ENCODE data around the gene ZNF79. TPM values are rescaled to one million over a fixed set of nuclear protein-coding genes. Genes with fewer than 3 reads are reported as not detected.
A peak's percentile ranks its signal among the peaks of the same experiment; 100 is the strongest.

ZNF79 gene
- total and polyA plus RNA-seq, 2 experiments from 2014 or later = 4.2 to 6.9 TPM

DNA sequence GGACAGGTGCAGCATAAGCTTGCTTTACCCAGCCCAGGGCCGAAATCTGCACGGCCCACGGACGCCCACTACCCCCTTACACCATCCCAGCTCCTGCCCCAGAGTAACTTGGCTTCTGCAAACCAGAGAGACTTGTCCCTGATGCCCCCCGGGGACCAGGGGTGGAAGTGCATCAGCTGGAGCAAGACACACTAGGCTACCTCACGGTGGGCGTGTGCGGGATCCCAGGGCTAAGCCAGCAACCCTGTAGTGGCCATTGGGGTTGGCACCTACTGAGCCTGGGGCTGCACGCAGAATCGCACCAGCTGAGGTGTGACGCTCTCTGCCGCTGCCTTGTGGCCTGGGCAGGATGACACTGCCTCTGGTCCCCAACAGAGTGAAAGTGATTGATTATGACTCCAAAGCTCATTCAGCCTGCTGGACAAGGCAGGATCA is 6.1 kb upstream of the ZNF79 start:
- DNase-seq = peak; percentile 51
- H3K4me3 ChIP-seq = no peak overlapping the region
- H3K4me1 ChIP-seq (ENCODE audit: insufficient read depth) = no peaks in the 10 kb centered on the region; the same call in 1 of the 2 replicates
- no peak for TF ChIP-seq EZH2phosphoT487 (IDR thresholded peaks at IDR 0.05; ENCODE audit: insufficient read depth, low read depth)
- TF ChIP-seq EZH2 (IDR thresholded peaks at IDR 0.05; ENCODE audit: insufficient read depth, poor library complexity, severe bottlenecking) = no peak
- no peaks in the 10 kb centered on the region for H3K9me3 ChIP-seq (ENCODE audit: low read depth)
- no peaks in the 10 kb centered on the region for H3F3A ChIP-seq (ENCODE audit: insufficient read depth)
- no peak overlapping the region for H3K27ac ChIP-seq
- H3K9me2 ChIP-seq (ENCODE audit: insufficient read depth) = no peaks in the 10 kb centered on the region
- H4K20me1 ChIP-seq (ENCODE audit: insufficient read depth) = no peaks in the 10 kb centered on the region
- no peak overlapping the region for H3K4me2 ChIP-seq (ENCODE audit: unreplicated experiment)
- H3K36me3 ChIP-seq (ENCODE audit: low read depth) = no peaks in the 10 kb centered on the region
- in situ Hi-C loops (cut with MboI) = no loop called here
- H3K27me3 ChIP-seq (replicated peaks; ENCODE audit: insufficient read depth) = no peaks in the 10 kb centered on the region
- peaks cover 7% of the 10 kb centered on the region for H3K79me2 ChIP-seq (ENCODE audit: insufficient read depth)
- no peak overlapping the region for H3K9ac ChIP-seq
- 59 to 69% methylated on average over 11 to 12 of the region's 12 CpGs for WGBS, 2 experiments (ENCODE audit: low coverage in 1 of 2, low lambda C conversion rate in 2 of 2, missing lambda C conversion rate in 2 of 2)
- no peak overlapping the region for H2AFZ ChIP-seq

- H3K9me3 ChIP-seq (ENCODE audit: low read depth) = no peaks in the 10 kb centered on the region
- H3K4me1 ChIP-seq (ENCODE audit: insufficient read depth) = no peaks in the 10 kb centered on the region; the same call in 1 of the 2 replicates
- no peaks in the 10 kb centered on the region for H3F3A ChIP-seq (ENCODE audit: insufficient read depth)
- 85 to 86% methylated on average over 6 of the region's 6 CpGs for WGBS, 2 experiments (ENCODE audit: low coverage in 1 of 2, low lambda C conversion rate in 2 of 2, missing lambda C conversion rate in 2 of 2)
- H3K27me3 ChIP-seq (replicated peaks; ENCODE audit: insufficient read depth) = no peaks in the 10 kb centered on the region
- H3K9ac ChIP-seq = peak overlapping the region; percentile 68
- H3K4me2 ChIP-seq (ENCODE audit: unreplicated experiment) = peak overlapping the region; percentile 68
- in situ Hi-C loops (cut with MboI) = no loop called here
- peak overlapping the region; percentile 69; the same call in 1 of the 2 replicates for H2AFZ ChIP-seq
- peaks cover 14% of the 10 kb centered on the region for H3K79me2 ChIP-seq (ENCODE audit: insufficient read depth)
- TF ChIP-seq EZH2 (IDR thresholded peaks at IDR 0.05; ENCODE audit: insufficient read depth, poor library complexity, severe bottlenecking) (no peak), EZH2phosphoT487 (IDR thresholded peaks at IDR 0.05; ENCODE audit: insufficient read depth, low read depth) (no peak)
- H3K36me3 ChIP-seq (ENCODE audit: low read depth) = no peaks in the 10 kb centered on the region
- no peak for DNase-seq
- no peaks in the 10 kb centered on the region for H4K20me1 ChIP-seq (ENCODE audit: insufficient read depth)
- H3K9me2 ChIP-seq (ENCODE audit: insufficient read depth) = no peaks in the 10 kb centered on the region
- H3K27ac ChIP-seq = no peak overlapping the region
- H3K4me3 ChIP-seq = peak overlapping the region; percentile 70
Observed at GRCh38 chr9:127419348-127419747, 4.8 kb upstream of the ZNF79 start.

GRCh38 chr9:127421057-127421456 is 3.1 kb upstream of the ZNF79 start:
- H3K9me2 ChIP-seq (ENCODE audit: insufficient read depth) = no peaks in the 10 kb centered on the region
- H3K79me2 ChIP-seq (ENCODE audit: insufficient read depth) = peaks cover 31% of the 10 kb centered on the region
- no peak overlapping the region for H2AFZ ChIP-seq
- peaks cover 10% of the 10 kb centered on the region for H3K4me1 ChIP-seq (ENCODE audit: insufficient read depth)
- H3K4me2 ChIP-seq (ENCODE audit: unreplicated experiment) = no peak overlapping the region
- DNase-seq = no peak
- H3K27ac ChIP-seq = no peak overlapping the region
- no peaks in the 10 kb centered on the region for H3F3A ChIP-seq (ENCODE audit: insufficient read depth)
- no peak for TF ChIP-seq EZH2phosphoT487 (IDR thresholded peaks at IDR 0.05; ENCODE audit: insufficient read depth, low read depth)
- no peak for TF ChIP-seq EZH2 (IDR thresholded peaks at IDR 0.05; ENCODE audit: insufficient read depth, poor library complexity, severe bottlenecking)
- H3K27me3 ChIP-seq (replicated peaks; ENCODE audit: insufficient read depth) = no peaks in the 10 kb centered on the region
- in situ Hi-C loops (cut with MboI) = no loop called here
- no peaks in the 10 kb centered on the region for H3K9me3 ChIP-seq (ENCODE audit: low read depth)
- 86 to 89% methylated on average over 7 of the region's 7 CpGs for WGBS, 2 experiments (ENCODE audit: low coverage in 1 of 2, low lambda C conversion rate in 2 of 2, missing lambda C conversion rate in 2 of 2)
- no peak overlapping the region for H3K4me3 ChIP-seq
- H3K36me3 ChIP-seq (ENCODE audit: low read depth) = no peaks in the 10 kb centered on the region
- H4K20me1 ChIP-seq (ENCODE audit: insufficient read depth) = no peaks in the 10 kb centered on the region
- no peak overlapping the region for H3K9ac ChIP-seq

- no peak overlapping the region for H3K27ac ChIP-seq
- peak overlapping the region; percentile 88; the same call in 1 of the 2 replicates for H3K9ac ChIP-seq
- DNase-seq = no peak
- H3F3A ChIP-seq (ENCODE audit: insufficient read depth) = no peaks in the 10 kb centered on the region
- peaks cover 11% of the 10 kb centered on the region for H3K4me1 ChIP-seq (ENCODE audit: insufficient read depth)
- TF ChIP-seq EZH2phosphoT487 (IDR thresholded peaks at IDR 0.05; ENCODE audit: insufficient read depth, low read depth) (no peak), EZH2 (IDR thresholded peaks at IDR 0.05; ENCODE audit: insufficient read depth, poor library complexity, severe bottlenecking) (no peak)
- in situ Hi-C loops (cut with MboI) = no loop called here
- no peaks in the 10 kb centered on the region for H3K27me3 ChIP-seq (replicated peaks; ENCODE audit: insufficient read depth)
- 50 to 90% methylated on average over 2 to 10 of the region's 10 CpGs for WGBS, 2 experiments (ENCODE audit: low coverage in 1 of 2, low lambda C conversion rate in 2 of 2, missing lambda C conversion rate in 2 of 2)
- H2AFZ ChIP-seq = no peak overlapping the region
- H3K9me3 ChIP-seq (ENCODE audit: low read depth) = no peaks in the 10 kb centered on the region
- H3K4me3 ChIP-seq = peak overlapping the region; percentile 91; the same call in 1 of the 2 replicates
- H4K20me1 ChIP-seq (ENCODE audit: insufficient read depth) = no peaks in the 10 kb centered on the region
- peaks cover 43% of the 10 kb centered on the region for H3K79me2 ChIP-seq (ENCODE audit: insufficient read depth)
- peak overlapping the region; percentile 98 for H3K4me2 ChIP-seq (ENCODE audit: unreplicated experiment)
- H3K36me3 ChIP-seq (ENCODE audit: low read depth) = no peaks in the 10 kb centered on the region
- H3K9me2 ChIP-seq (ENCODE audit: insufficient read depth) = no peaks in the 10 kb centered on the region
Observed at GRCh38 chr9:127422133-127422782, 1.9 kb upstream of the ZNF79 start.
